OCI-M1 (cell line): ENCODE results near the gene SEL1L3.
"Not testable (repeated sequence)": the region's sequence is repeated elsewhere in the genome, so short reads cannot be mapped to it uniquely, and the experiment has no call there.

ENCODE experiments used
- DNase-seq: peaks from one replicate; lab custom pipeline; 2025; lab: John Stamatoyannopoulos, UW

Gene SEL1L3

GRCh38 chr4:25862411-25863346 lies at the start of gene SEL1L3:
TSS of gene SEL1L3 (minus strand) at chr4:25862988. CDS start at chr4:25862836, 152 bp downstream.
- DNase-seq, result peak; percentile 28

GRCh38 chr4:25911356-25911755 lies 48.6 kb upstream of the SEL1L3 start:
- no peak for DNase-seq

- no peak for DNase-seq
Observed at GRCh38 chr4:25908491-25908901, 45.7 kb upstream of the SEL1L3 start.

- not testable (repeated sequence) for DNase-seq
Observed at GRCh38 chr4:25906113-25906512, 43.3 kb upstream of the SEL1L3 start.

- no peak for DNase-seq
Observed at GRCh38 chr4:25905371-25905770, 42.6 kb upstream of the SEL1L3 start.

DNA sequence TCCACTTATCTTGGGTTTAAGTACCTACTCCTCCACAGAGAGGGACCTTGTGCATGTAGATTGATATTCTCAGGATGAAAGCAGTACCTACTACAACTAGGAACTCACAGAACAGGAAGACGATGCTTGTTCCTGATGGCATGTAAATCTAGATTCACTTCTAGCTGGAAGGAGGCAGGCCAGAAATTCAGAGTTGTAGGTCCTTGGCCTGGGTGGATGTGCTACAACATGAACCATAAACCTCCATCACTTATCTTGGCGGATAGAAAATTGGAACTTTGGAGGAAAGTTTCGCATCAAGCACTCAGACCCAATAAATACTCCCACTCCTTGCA lies 41.9 kb upstream of the SEL1L3 start:
- no peak for DNase-seq

DNA sequence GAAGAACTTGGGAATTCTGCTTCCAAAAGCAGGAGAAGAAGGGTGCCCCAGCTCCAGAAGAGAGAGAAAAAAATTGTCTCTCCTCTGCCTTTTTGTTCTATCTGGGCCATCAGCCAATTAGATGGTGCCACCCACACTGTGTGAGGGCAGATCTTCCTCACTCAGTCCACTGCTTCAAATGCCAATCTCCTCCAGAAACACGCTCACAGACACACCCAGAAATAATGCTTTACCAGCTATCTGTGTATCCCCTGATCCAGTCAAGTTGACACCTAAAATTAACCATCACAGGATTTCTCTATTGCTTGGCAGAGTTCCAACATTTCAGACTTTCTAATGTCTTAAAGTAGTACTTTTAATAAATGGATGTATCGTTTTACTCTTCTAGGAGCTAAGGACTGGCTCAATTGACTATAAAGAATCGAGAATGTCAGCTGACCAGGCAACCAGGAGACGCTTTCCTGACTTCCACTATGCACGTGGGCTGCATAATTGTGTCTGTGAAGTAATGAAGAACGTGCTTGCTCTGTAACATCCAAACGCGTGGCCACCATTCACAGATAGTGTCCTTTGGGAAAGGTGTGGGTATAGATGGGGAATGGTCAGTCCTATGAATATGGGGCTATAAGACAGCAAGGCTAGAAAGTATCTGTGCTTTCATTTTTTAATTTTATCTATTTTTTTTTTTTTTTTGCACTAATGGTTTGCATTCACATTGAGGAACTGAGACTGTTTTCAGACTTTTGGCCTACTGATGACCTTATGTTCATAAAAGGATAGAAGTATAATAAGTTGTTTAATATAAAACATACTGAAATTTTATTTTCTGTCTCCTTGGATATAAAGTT lies 41.3 kb upstream of the SEL1L3 start:
- DNase-seq, result no peak

GRCh38 chr4:25901030-25901430 lies 38.2 kb upstream of the SEL1L3 start:
- no peak for DNase-seq

- no peak for DNase-seq
Observed at GRCh38 chr4:25900310-25900709, 37.5 kb upstream of the SEL1L3 start.

DNA sequence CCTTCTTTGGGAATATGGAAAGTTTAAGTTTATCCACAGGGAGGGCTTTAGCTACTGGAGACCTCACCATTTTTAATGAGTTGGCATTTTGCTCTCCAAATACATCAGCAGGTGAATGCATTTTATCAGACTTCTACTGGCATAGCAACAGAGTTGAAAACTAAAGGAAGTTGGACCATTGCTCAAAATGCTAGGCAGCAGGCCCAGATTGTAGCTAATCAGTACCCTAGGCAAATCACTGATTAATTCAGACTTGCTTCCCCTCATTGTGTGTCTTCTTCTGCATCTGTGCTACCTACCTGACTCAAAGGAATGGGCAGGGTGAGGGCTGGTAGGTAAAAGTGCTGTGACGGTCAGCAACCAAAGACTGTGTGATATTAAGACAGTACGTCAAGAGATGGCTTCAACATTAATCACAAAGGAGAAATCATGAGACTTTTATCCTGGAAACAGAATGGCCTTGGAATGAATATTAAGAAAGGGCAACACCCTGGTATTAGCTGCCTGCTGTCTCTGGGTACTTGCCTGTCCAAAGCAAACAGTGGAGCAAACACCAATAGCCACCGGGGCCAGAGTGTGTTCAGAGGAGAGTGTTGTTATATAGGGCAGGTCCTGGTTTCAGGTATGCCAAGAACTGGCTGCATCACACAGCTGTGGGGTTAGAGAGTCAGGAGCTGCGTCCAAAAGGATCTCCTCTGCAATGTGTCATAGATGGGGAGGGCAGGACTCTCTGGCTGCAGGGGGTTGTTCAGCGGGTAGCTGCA lies 34.2 kb upstream of the SEL1L3 start:
- DNase-seq, result no peak

GRCh38 chr4:25892796-25893195 lies 30.0 kb upstream of the SEL1L3 start:
- no peak for DNase-seq

DNA sequence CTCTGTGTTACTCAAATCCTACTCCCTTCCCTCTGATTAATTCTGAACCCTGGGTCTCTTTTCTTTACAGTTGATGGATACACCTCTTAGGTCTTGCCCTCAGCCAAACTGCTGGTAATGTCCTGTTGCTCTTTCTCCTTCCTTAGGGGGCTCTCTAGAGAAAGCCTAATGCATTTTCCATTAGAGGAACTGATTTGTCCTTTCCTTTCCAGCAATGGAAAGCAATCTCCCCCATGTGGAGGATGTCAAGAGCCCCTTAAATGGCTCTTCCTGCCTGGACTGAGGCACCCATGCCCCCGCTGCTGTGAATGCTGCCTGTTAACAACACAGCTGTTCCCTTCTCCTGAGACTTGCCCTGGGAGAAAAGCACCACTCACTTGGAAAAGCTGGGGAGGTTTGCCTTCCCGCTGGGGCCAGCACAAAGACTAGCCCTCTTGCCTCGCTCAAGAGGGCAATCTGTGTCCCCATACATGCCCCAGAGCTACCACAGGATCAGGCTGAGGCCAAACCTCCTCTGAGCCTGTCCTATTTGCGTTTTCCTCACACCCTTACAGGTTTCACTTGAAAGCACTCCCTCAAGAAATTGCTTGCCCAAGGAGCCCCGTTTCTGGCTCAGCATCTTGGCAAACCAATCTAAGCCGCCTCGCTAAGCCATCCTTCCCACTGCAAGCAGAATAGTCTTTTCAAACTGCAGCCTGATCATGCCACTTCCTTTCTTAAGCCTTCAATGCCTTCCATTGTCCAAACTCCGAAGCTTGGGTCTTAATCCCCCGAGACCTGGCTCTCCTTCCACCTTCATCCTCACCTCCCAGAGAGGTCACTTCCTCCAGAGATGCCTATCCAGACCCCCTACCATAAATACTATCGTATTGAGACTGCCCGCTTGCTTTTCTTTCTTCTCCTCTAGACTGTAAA lies 28.0 kb upstream of the SEL1L3 start:
- no peak for DNase-seq

DNA sequence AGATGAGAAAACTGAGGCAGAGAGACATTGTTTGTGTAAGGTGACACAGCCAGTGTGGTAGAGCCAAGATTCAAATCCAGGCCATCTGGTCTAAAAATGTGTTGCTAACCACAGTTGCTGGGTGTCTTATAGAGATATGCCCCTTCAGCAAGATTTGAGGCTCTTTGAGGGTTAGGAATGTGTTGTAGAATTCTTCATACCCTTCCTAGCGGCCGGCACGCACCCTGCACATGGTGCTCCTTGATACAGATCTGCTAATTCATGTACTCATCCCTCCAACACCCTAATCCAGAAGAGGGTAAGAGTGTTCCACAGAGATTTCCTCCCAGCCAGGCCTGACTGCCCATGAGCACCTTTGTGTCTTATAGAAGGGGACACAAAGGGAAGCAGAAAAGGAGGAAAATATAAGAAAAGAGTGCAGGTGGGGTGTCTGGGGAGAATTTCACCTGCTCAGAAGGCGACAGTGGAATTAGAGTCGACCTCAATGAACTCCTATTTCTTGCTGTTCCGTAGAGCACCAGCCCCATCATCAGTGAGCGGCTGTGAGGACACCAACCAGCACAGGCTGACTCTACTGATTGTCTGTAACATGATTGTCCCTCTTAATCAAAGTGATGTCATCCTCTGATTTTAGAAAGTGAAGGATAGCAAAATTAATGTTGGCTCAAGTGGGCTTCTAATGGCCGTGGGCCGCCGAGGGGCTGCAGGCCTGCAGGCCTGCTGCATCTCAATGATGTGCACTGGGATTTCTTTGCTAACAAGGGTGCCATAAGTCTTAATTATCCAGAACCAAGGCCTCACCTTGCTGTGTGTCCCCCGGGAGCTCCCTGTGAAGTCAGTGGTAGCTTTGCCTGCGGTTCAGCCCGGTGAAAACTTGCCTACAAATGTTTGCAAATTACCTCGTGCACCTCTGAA lies 27.1 kb upstream of the SEL1L3 start:
- peak; percentile 16 for DNase-seq

DNA sequence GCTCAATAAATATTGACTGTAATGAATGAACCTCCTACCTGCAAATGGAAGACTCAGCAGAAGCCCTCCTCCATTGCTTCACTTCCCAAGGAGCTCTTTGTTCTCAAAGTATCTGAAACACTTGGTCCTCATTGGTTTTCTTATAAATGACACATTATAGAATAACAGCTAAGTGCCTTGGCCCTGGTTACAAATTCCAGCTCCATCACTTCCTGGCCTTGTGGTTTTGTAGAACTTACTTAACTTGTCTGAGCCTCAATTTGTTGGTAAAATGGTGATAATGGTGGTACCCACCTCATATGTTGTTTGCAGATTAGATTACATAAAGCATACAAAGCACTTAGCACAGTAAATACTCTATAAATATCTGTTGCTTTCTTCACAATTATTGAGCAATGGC lies 26.0 kb upstream of the SEL1L3 start:
- DNase-seq, result no peak

- no peak for DNase-seq
Observed at GRCh38 chr4:25884031-25884782, 21.4 kb upstream of the SEL1L3 start.

DNA sequence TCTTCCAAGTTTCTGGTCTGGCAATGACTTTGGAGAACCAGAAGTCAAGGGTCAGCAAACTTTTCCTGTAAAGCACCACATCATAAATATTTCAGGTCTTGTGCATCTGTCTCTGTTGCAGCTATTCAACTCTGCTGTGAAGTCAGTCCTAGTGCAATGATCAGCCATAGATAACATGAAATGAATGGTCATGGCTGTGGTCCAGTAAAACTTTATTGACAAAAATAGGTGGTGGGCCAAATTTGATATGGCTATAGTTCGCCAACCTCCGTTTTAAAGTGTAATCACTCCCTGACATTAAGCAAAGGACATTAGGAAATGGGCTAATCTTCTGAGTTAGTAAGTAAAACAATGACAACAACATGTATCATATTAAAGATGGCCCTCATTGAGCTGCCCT lies 20.8 kb upstream of the SEL1L3 start:
- DNase-seq, result no peak

GRCh38 chr4:25882226-25882625 lies 19.4 kb upstream of the SEL1L3 start:
- no peak for DNase-seq

GRCh38 chr4:25881193-25881592 lies 18.4 kb upstream of the SEL1L3 start:
- DNase-seq, result no peak

GRCh38 chr4:25879991-25880651 lies 17.3 kb upstream of the SEL1L3 start:
- no peak for DNase-seq
